PC-9 (cell line): ENCODE measurements around the gene GMDS. TPM values are rescaled to one million over a fixed set of nuclear protein-coding genes. Genes with fewer than 3 reads are reported as not detected.

Source experiments
- BruUV-seq: library from RNA; stranded (reverse); fragments of 400-500 nt; replicated peaks from 2 replicates; lab custom pipeline; 2021; lab: Mats Ljungman, UMichigan
- CTCF ChIA-PET: fragments of 300-600 bp; sonication (Branson Sonifier 250); formaldehyde crosslinking; loops from one replicate; lab custom pipeline; 2022; ENCODE audit warnings: antibody characterized with exemption; lab: Charles Lee
- POLR2A ChIA-PET: fragments of 300-600 bp; sonication (Branson Sonifier 250); formaldehyde crosslinking; loops from one replicate; lab custom pipeline; 2022; ENCODE audit warnings: antibody characterized with exemption; ENCODE audit not compliant: unreplicated experiment; lab: Charles Lee
- DNase-seq, 2 experiments: peaks; one replicate each; pipeline versions ENCODE4 v3.0.0 to v3.0.0-alpha.2; 2015 to 2022; ENCODE audit warnings: mixed read lengths in 1 of 2
- H2AFZ ChIP-seq: fragments of 200-600 bp; sonication (generic); 2 replicates; pipeline ENCODE4 v1.8.1; 2017; ENCODE audit warnings: antibody characterized with exemption
- H3F3A ChIP-seq: fragments of 200-600 bp; sonication (generic); 2 replicates; pipeline ENCODE4 v1.8.1; 2017; ENCODE audit warnings: antibody characterized with exemption, mild to moderate bottlenecking, low read depth; ENCODE audit not compliant: insufficient read depth
- H3K27ac ChIP-seq: fragments of 200-600 bp; sonication (generic); 2 replicates; pipeline ENCODE4 v1.6.1; 2016; ENCODE audit warnings: mixed run types
- H3K27me3 ChIP-seq: fragments of 200-600 bp; sonication (generic); 2 replicates; pipeline ENCODE4 v1.6.1; 2016; ENCODE audit warnings: low read depth, mixed run types; ENCODE audit not compliant: insufficient read depth
- H3K36me3 ChIP-seq: fragments of 200-600 bp; sonication (generic); 2 replicates; pipeline ENCODE4 v1.6.1; 2016; ENCODE audit warnings: low read depth, mixed run types
- H3K4me1 ChIP-seq: fragments of 200-600 bp; sonication (generic); replicated peaks from 2 replicates; pipeline ENCODE4 v1.6.1; 2016; ENCODE audit warnings: mixed run types; ENCODE audit not compliant: insufficient read depth
- H3K4me2 ChIP-seq: fragments of 200-600 bp; sonication (generic); 2 replicates; pipeline ENCODE4 v1.6.1; 2017; ENCODE audit warnings: mixed run types
- H3K4me3 ChIP-seq: fragments of 200-600 bp; sonication (generic); 2 replicates; pipeline ENCODE4 v1.6.1; 2016; ENCODE audit warnings: mixed run types
- H3K79me2 ChIP-seq: fragments of 200-600 bp; sonication (generic); 2 replicates; pipeline ENCODE4 v1.6.1; 2017; ENCODE audit warnings: low read depth, mixed run types
- H3K9me2 ChIP-seq: fragments of 200-600 bp; sonication (generic); 2 replicates; pipeline ENCODE4 v1.8.1; 2017; ENCODE audit warnings: mild to moderate bottlenecking; ENCODE audit not compliant: insufficient read depth
- H3K9me3 ChIP-seq: fragments of 200-600 bp; sonication (generic); 2 replicates; pipeline ENCODE4 v1.8.1; 2016; ENCODE audit warnings: low read depth; ENCODE audit not compliant: insufficient read depth
- H4K20me1 ChIP-seq: fragments of 200-600 bp; sonication (generic); 2 replicates; pipeline ENCODE4 v1.8.1; 2017; ENCODE audit not compliant: insufficient read depth
- CTCF ChIP-seq: fragments of 200-600 bp; sonication (generic); conservative IDR thresholded peaks from 2 replicates; pipeline ENCODE4 v1.6.1; 2017; ENCODE audit warnings: mixed run types, antibody characterized with exemption, mild to moderate bottlenecking, moderate library complexity
- EZH2 ChIP-seq: fragments of 200-600 bp; sonication (generic); IDR thresholded peaks from 2 replicates; pipeline ENCODE4 v1.8.0; 2017; ENCODE audit warnings: antibody characterized with exemption, low read depth
- intact Hi-C: fragments of 100-400 bp; cut with micrococcal nuclease; formaldehyde crosslinking; loops from one replicate; pipeline ENCODE4 v1.10.0; 2022; ENCODE audit not compliant: unreplicated experiment
- total RNA-seq: library from RNA; stranded (reverse); gene quantifications from 2 replicates; pipeline ENCODE4 v1.2.3, GENCODE V29; 2021

The GMDS gene
- total RNA-seq, 1 experiment from 2014 or later, result 30.1 TPM

- H2AFZ ChIP-seq, result no peak overlapping the region
- no peaks in the 10 kb centered on the region for H4K20me1 ChIP-seq
- no peaks in the 10 kb centered on the region for H3K9me2 ChIP-seq
- TF ChIP-seq EZH2 (no peak), CTCF (no peak)
- peaks cover 24% of the 10 kb centered on the region for H3K4me1 ChIP-seq
- H3F3A ChIP-seq, result peaks cover 8% of the 10 kb centered on the region; the same call in 1 of the 2 replicates
- H3K9me3 ChIP-seq, result no peaks in the 10 kb centered on the region
- BruUV-seq, result no TSS peak
- intact Hi-C loops, result no loop called here
- DNase-seq, result peak; percentile 39 to 76
- H3K4me2 ChIP-seq, result peak overlapping the region; percentile 36
- no peaks in the 10 kb centered on the region for H3K27me3 ChIP-seq
- H3K36me3 ChIP-seq, result no peaks in the 10 kb centered on the region
- ChIA-PET CTCF (interaction anchor here (0.9 kb wide), 1 partner anchor 73 kb away, joined by 7 read pairs; no protein-coding TSS in a partner anchor), POLR2A (interaction anchor here (0.5 to 0.7 kb wide), 3 partner anchors 40 to 521 kb away, joined by 4 to 5 read pairs (median 5); no protein-coding TSS in a partner anchor)
- no peaks in the 10 kb centered on the region for H3K79me2 ChIP-seq
- H3K4me3 ChIP-seq, result no peak overlapping the region
- H3K27ac ChIP-seq, result peak overlapping the region; percentile 28; the same call in 1 of the 2 replicates
Observed at GRCh38 chr6:2132416-2132815, 113.0 kb downstream of the GMDS start.

DNA sequence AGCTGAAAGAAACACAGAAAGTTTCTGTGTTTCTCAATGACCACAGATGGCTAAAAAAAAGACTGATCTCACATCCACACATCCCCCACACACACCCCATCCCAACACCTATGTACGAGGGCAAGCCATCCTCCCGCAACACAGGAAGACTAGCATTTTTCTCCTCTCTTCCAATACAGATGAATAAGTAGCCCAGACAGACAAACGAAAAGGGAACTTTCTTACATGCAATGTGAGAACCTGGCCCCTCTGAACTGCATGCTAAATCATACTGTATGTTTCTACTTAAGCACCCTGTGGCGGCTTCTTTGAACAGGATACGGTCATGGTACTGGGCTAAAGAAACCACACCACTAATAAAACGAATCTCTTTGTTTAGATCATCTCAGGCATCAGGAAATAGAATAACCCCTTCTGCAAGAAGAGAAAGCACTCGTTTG is 116.2 kb downstream of the GMDS start:
- Histone ChIP-seq H3K27ac (no peak overlapping the region), H3K4me3 (no peak overlapping the region), H3K27me3 (no peaks in the 10 kb centered on the region), H3F3A (peaks cover 8% of the 10 kb centered on the region; the same call in 1 of the 2 replicates), H3K9me2 (no peaks in the 10 kb centered on the region), H2AFZ (no peak overlapping the region), H3K79me2 (no peaks in the 10 kb centered on the region), H3K36me3 (no peaks in the 10 kb centered on the region), H3K4me2 (no peak overlapping the region), H3K4me1 (peaks cover 19% of the 10 kb centered on the region), H3K9me3 (no peaks in the 10 kb centered on the region), H4K20me1 (no peaks in the 10 kb centered on the region)
- ChIA-PET CTCF (no interaction called here), POLR2A (no interaction called here)
- no peak for DNase-seq
- TF ChIP-seq CTCF (no peak), EZH2 (no peak)
- BruUV-seq, result no TSS peak
- intact Hi-C loops, result no loop called here

- H3K79me2 ChIP-seq, result no peaks in the 10 kb centered on the region
- no peaks in the 10 kb centered on the region for H3K27me3 ChIP-seq
- CTCF ChIA-PET, result no interaction called here
- peaks cover 4% of the 10 kb centered on the region; the same call in 1 of the 2 replicates for H3F3A ChIP-seq
- H3K27ac ChIP-seq, result no peak overlapping the region
- no peaks in the 10 kb centered on the region for H3K36me3 ChIP-seq
- no TSS peak for BruUV-seq
- no peaks in the 10 kb centered on the region for H3K9me2 ChIP-seq
- no peak overlapping the region for H2AFZ ChIP-seq
- POLR2A ChIA-PET, result no interaction called here
- H3K4me1 ChIP-seq, result peaks cover 5% of the 10 kb centered on the region
- TF ChIP-seq CTCF, result no peak
- TF ChIP-seq EZH2, result no peak
- no peak overlapping the region for H3K4me3 ChIP-seq
- no peaks in the 10 kb centered on the region for H4K20me1 ChIP-seq
- H3K9me3 ChIP-seq, result no peaks in the 10 kb centered on the region
- DNase-seq, result no peak
- intact Hi-C loops, result no loop called here
- no peak overlapping the region for H3K4me2 ChIP-seq
Observed at GRCh38 chr6:2127484-2127911, 117.9 kb downstream of the GMDS start.
